Measurements from ENCODE around the gene PLPPR2.

PLPPR2 gene

DNA sequence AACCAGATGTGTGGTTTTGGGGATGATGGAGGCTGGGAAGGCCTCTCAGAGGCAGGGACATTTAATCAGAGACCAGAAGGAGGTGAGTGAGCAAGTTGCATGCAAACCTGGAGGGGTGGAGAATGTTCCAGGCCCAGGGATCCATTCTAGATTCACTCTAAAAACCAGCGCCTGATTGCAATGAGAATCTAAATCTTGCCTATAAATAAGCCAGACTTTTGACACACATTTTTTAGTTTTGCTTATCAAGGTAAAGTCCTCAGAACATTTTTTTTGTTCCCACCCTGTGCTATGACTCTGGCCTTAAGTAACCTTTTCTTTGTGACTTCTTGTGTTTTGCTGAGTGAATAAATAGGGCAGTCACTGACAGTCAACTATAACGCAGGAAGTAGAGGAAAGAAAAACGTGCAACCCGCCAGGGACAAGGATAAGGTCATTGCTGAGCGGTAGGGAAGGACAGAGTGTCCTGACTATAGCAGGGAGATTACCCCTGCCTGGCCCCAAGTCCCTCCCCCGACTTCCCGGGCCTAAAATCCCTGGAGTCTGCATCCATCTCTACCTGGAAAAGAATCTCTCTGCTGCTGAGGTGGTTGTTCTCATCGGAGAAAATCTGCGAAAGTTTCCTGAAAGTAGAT lies 49.5 kb downstream of the PLPPR2 start:
- DNase-seq, result no peak

DNA sequence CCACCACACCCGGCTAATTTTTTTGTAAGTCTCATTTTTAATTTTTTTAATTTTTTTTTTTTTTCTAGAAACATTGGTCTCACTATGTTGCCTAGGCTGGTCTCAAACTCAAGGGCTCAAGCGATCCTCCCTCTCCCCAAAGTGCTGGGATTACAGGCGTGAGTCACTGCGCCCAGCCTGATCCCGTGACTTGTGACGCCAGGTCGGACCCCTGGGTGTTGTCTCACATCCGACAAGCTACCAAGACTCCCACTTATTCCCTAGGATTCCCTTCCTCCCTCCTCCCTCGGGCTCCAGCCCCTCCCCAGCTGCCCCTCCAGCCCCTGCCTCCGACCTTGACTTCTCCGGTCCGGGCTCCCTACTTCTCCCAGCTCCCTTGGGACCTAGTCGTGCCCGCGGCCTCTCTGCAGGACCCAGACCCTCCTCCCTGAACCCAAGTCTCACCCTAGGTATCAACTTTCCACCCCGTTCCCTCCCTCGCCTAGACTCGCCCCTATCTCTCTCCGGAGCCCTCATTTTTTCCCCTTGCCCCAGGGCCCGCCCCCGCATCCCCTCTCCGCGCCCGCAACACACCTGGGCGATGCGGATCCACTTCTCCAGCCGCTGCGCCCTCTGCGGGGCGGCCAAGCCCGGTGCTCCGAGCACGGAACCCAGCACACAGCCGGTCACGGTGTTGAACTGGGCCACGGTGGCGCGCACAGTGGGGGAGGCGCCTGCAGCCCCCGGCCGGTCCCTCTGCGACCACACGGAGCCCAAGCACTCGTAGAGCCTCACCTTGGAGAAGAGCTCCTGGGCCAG lies 50.8 kb downstream of the PLPPR2 start:
- no peak for DNase-seq

DNA sequence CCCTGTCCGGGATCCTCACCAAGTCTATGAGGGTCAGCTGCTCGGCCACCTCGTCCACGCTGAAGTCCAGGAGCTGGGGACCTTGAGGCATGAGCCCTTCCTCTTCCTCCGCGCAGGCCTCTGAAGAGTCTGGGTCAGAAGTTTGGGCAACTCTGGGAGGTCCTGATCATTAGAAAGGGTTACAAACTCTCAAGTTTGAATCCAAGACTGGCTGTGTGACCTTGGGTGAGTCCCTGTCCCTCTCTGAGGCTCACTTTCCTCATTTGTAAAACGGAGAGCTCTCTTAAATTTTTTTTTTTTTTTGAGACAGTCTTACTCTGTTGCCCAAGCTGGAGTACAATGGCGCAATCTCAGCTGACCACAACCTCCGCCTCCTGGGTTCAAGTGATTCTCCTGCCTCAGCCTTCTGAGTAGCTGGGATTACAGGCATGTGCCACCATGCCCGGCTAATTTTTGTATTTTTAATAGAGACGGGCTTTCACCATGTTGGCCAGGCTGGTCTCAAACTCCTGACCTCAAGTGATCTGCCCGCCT lies 51.5 kb downstream of the PLPPR2 start:
- DNase-seq, result peak; percentile 27 to 49

DNA sequence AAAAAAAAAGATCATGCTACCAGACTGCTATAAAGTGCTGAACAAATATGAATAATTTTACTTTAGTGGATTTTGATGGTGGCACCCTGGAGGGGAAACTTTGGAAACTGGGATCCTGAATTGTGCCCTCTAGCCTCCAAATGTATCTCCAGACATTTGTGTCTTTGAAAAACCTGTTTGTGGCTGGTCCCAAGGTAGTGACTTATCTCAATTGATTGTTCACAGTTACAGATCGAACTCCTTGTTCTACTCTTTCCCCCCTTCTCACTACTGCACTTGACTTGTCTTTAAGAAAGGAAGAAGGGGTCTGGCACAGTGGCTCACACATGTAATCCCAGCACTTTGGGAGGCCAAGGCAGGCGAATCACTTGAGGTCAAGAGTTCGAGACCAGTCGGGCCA lies 53.4 kb downstream of the PLPPR2 start:
- DNase-seq, result no peak

DNA sequence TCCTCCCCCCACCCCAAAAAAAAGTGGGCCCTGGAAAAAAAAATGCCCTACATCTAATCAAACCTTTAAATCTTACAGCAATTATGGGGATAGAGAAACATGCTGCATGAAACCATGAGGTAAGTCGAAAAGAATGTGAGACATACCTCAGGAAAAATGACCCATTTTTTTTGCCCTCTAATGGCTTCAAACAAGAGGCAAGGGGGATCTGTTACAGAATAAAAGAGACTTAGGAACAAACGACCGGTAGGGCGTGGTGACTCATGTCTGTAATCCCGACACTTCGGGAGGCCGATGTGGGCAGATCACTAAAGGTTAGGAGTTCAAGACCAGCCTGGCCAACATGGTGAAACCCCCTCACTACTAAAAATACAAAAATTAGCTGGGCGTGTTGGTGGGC lies 55.5 kb downstream of the PLPPR2 start:
- no peak for DNase-seq

DNA sequence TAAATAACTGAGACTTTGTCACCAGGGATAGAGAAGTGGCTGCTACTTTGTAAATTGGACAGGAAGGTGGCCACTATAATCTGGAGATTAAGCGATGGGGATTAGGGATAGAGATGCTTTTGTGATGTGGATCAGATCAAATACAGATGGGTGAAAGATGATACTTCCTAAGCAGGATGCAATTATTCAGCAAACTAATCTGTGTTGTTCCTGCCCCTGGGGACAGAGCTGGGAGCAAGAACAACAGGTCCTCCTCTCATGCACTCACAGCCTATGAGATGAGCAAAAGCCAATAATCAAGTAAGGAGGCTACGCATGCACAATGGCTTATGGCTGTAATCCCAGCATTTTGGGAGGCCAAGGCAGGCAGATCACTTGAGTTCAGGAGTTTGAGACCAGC lies 59.3 kb downstream of the PLPPR2 start:
- no peak for DNase-seq
